Muscle of leg (tissue), 11 donors: Measurements from ENCODE around the gene ABHD17C. TPM values are rescaled to one million over a fixed set of nuclear protein-coding genes. Genes with fewer than 3 reads are reported as not detected.

Source experiments
- DNase-seq: peaks from one replicate; pipeline ENCODE4 v3.0.0; 2013
- H3K27ac ChIP-seq: one replicate; pipeline ENCODE4 v1.5.1; 2013; ENCODE audit warnings: mild to moderate bottlenecking, low read length, control low read depth
- H3K27me3 ChIP-seq: one replicate; pipeline ENCODE4 v1.6.1; 2013; ENCODE audit warnings: low read length; ENCODE audit not compliant: control insufficient read depth, insufficient read depth
- H3K36me3 ChIP-seq: one replicate; pipeline ENCODE4 v1.6.1; 2013; ENCODE audit warnings: low read length; ENCODE audit not compliant: control insufficient read depth, insufficient read depth
- H3K4me1 ChIP-seq: one replicate; pipeline ENCODE4 v1.6.1; 2013; ENCODE audit warnings: low read length; ENCODE audit not compliant: control insufficient read depth, insufficient read depth
- H3K4me3 ChIP-seq: one replicate; pipeline ENCODE4 v1.5.1; 2013; ENCODE audit warnings: low read length, control low read depth
- H3K9me3 ChIP-seq: replicated peaks from 2 replicates; pipeline ENCODE4 v1.6.1; 2013; ENCODE audit warnings: low read depth, low read length; ENCODE audit not compliant: control insufficient read depth
- WGBS: methylation state at CpG from one replicate; pipeline ENCODE4 v1.1.5; 2013; ENCODE audit warnings: missing lambda C conversion rate; ENCODE audit not compliant: insufficient coverage; 5-methylcytosine and 5-hydroxymethylcytosine counted together
- polyA plus RNA-seq, 8 donors: library from polyadenylated mRNA; unstranded; fragments of 120-200 nt; gene quantifications; one replicate each; pipeline versions ENCODE4 v1.2.1 to v1.2.3, GENCODE V29; 2013; ENCODE audit warnings: inconsistent platforms in 1 of 8, low replicate concordance in 1 of 8; ENCODE audit not compliant: insufficient read length in 8 of 8, insufficient read depth in 1 of 8
- total RNA-seq: library from RNA; stranded (reverse); fragments of 120-200 nt; gene quantifications from one replicate; pipeline ENCODE4 v1.2.4, GENCODE V29; 2013

Gene ABHD17C
- total and polyA plus RNA-seq, 9 donors = 2.2 to 10.0 (median 8.2) TPM

DNA sequence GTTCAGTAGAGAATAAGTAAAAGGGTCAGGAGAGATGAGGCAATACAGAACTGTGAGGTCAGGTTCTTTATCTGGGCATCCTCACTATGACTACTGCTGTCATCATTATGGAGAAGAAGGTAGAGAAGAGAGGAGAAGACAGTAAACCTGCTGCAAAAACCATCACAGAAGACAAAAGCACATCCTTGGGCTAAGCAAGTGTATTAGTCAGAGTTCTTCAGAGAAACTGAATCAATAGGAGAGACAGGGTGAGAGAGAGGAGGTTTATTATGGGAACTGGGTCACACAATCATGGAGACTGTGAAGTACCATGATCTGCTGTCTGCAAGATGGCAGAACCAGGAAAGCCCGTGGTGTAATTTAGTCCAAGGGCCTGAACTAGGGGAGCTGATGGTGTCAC, 9.5 kb upstream of the ABHD17C start:
- Histone ChIP-seq H3K36me3 (no peaks in the 10 kb centered on the region), H3K9me3 (no peaks in the 10 kb centered on the region), H3K4me3 (no peak overlapping the region), H3K4me1 (no peaks in the 10 kb centered on the region), H3K27ac (no peak overlapping the region), H3K27me3 (no peaks in the 10 kb centered on the region)
- WGBS = no CpG with 5 or more reads among the region's 1 CpG
- DNase-seq = no peak

- Histone ChIP-seq H3K36me3 (no peaks in the 10 kb centered on the region), H3K27ac (no peak overlapping the region), H3K27me3 (no peaks in the 10 kb centered on the region), H3K9me3 (no peaks in the 10 kb centered on the region), H3K4me1 (peaks cover 3% of the 10 kb centered on the region), H3K4me3 (no peak overlapping the region)
- no peak for DNase-seq
Observed at GRCh38 chr15:80689294-80689693, 5.8 kb upstream of the ABHD17C start.

DNA sequence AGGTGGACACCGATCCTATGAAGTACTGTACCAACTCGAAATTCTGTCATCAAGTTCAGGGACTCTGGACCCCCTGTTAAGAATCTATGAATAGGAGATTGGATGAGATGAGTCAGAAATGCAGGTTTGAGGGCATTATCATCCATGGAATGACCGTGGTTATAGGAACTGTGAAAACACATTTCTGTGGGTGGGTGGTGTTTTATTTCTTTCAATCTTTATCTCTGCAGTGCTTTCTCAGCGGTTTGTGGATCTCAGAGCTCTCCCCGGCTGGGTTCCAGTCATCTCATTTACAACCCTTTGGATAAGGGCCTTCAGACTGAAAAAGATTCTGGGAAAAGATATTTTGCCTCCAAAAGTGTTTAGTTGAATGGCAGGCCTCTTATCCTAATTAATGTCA, 5.4 kb upstream of the ABHD17C start:
- no peaks in the 10 kb centered on the region for H3K36me3 ChIP-seq
- DNase-seq = no peak
- 74% methylated on average over 2 of the region's 5 CpGs for WGBS
- H3K27me3 ChIP-seq = no peaks in the 10 kb centered on the region
- H3K4me3 ChIP-seq = no peak overlapping the region
- H3K4me1 ChIP-seq = peaks cover 6% of the 10 kb centered on the region
- H3K9me3 ChIP-seq = no peaks in the 10 kb centered on the region
- H3K27ac ChIP-seq = no peak overlapping the region

- no peak overlapping the region for H3K4me3 ChIP-seq
- WGBS = 100% methylated on average over 1 of the region's 3 CpGs
- no peaks in the 10 kb centered on the region for H3K36me3 ChIP-seq
- H3K27ac ChIP-seq = no peak overlapping the region
- DNase-seq = no peak
- H3K9me3 ChIP-seq = no peaks in the 10 kb centered on the region
- H3K4me1 ChIP-seq = peaks cover 16% of the 10 kb centered on the region
- H3K27me3 ChIP-seq = peaks cover 5% of the 10 kb centered on the region
Observed at GRCh38 chr15:80691575-80691974, 3.5 kb upstream of the ABHD17C start.

DNA sequence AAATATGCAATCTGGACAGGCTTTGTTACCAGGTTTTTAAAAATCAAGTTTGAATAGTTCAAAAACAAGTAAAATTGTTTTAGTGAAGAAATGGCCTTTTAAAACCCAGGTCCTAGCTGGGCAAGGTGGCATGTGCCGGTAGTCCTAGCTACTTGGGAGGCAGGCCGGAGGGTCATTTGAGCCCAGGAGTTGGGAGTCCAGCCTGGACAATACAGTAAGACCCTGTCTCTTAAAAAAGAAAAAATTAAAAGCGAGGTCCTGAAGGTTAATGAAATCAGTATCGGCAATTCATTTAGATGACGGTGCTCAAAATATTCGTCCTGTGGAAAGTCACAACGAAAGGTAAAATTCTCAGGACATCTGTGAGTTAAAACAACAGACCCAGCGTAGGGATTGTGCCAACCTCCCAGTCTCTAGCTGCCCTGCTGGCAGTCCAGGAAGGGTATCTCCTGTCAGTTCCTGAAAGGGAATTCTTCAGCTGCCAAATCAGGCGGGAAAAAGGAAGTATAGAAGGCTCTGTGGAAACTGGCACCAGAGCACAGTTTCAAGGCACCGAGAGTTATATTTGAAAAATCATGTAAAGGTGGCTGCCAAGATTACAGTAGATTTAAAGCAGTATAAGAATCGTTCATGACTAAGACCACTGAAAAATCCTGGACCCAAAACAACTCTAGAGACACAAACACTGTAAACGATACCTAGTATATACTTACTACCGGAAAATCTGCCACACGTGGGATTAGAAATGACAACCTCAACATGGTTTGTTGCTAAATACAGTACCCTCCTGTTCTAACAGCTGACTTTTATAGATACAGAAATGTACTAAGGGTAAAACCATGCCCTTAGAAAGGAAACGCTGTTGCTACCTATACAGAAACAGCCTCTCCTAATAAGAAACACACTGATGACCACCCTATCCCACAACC, 1.2 kb upstream of the ABHD17C start:
- H3K27ac ChIP-seq = peak overlapping the region; percentile 57
- 63% methylated on average over 11 of the region's 15 CpGs for WGBS

DNA sequence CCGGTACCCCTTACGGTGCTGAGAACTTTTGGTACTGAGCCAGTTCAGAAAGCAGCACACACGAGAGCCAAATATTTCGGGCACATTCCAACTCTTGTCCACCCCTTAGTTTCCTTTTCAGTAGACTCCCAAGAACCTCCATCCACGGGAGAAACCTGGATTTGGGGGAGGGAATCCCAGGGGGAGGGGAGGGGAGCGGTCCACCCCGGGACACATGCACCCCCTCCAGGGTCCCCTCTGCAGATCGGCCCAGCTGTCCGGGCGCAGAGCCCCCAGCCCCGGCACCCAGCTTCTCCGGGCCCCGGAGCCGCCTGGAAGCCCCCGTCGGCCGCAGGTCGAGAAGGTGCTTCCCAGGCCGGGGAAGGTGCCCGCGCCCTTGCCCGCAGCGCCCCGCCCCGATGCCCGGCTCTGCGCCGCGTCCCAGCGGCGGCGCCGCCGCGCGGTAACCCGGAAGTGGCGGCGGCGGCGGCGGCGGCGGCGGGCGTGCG, 455 bp upstream of the ABHD17C start:
- H3K9me3 ChIP-seq = no peaks in the 10 kb centered on the region
- H3K36me3 ChIP-seq = no peaks in the 10 kb centered on the region
- under 1% methylated on average over 42 of the region's 47 CpGs for WGBS
- H3K4me3 ChIP-seq = peak overlapping the region; percentile 71
- peaks cover 20% of the 10 kb centered on the region for H3K4me1 ChIP-seq
- peak; percentile 54 for DNase-seq
- H3K27ac ChIP-seq = peak overlapping the region; percentile 57
- peaks cover 5% of the 10 kb centered on the region for H3K27me3 ChIP-seq

More for the DNA sequence above, 1.2 kb upstream of the ABHD17C start:
- peaks cover 5% of the 10 kb centered on the region for H3K27me3 ChIP-seq
- H3K4me3 ChIP-seq = peak overlapping the region; percentile 71
- no peaks in the 10 kb centered on the region for H3K36me3 ChIP-seq
- DNase-seq = peak; percentile 57
- no peaks in the 10 kb centered on the region for H3K9me3 ChIP-seq
- H3K4me1 ChIP-seq = peaks cover 20% of the 10 kb centered on the region

DNA sequence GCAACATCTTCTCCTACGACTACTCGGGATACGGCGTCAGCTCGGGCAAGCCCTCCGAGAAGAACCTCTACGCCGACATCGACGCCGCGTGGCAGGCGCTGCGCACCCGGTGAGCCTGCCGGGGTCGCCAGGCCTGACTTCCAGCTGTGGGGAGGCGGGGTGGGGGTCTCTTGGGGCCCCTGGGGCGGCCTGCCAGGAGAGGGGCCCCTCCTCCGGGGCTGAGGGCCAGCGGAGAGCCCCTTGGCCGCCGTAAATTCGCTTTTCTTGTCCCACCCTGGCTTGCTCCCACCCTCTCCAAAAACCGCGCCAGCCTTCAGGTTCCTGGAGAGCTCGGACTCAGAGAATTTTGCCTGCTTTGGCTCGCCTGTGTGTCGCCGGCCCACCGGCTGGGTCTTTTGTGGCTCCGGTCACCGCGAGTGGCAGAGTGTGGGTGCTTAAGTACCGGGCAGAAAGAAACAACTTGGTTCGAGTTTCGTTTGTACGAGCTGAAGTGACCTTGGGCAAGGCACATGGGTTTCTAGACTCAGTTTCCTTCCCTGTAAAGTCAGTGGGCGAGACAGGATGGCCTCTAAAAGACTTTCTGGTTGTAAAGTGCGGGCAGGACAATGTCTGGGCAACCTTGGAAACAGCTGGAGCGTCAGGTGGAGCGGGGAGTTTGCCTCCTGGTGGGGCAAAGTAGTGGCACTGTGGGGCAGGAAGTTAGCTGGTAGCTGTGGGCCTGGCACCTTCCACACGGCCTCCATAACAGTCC, 976 bp downstream of the ABHD17C start:
- H3K4me1 ChIP-seq = peaks cover 20% of the 10 kb centered on the region
- WGBS = 7% methylated on average over 22 of the region's 43 CpGs
- no peaks in the 10 kb centered on the region for H3K36me3 ChIP-seq
- DNase-seq = peak; percentile 48
- no peak overlapping the region for H3K27ac ChIP-seq
- H3K27me3 ChIP-seq = peaks cover 5% of the 10 kb centered on the region
- no peaks in the 10 kb centered on the region for H3K9me3 ChIP-seq
- peak overlapping the region; percentile 59 for H3K4me3 ChIP-seq

DNA sequence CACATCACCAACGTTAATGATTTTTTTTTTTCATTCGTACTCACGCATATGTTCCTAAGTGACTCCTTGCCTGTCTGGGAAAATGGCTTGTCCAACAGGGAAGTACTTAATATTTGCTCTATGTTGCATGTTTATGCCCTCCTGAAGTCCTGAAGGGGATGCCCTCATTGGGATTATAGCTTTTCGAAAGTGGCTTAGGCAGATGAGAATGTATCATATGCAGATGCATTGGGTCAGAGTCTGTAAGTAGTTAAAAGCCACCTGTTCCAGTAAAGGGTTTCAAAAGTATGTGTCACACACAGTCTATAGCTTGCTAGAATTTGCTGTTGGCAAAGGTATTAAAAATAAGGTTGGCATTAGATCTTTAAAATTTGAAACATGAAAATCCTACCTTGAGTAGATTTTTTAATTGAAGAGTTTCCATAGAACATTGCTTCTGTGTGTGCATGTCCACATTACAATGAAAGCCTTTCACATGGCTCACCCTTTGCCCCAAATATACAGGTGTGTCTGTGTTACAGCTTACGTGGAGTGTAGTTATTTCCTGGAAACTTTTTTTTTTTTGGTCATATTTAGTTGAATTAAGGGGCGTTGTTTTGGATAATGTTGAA, 2.1 kb downstream of the ABHD17C start:
- peaks cover 20% of the 10 kb centered on the region for H3K4me1 ChIP-seq
- no peak overlapping the region for H3K27ac ChIP-seq
- H3K36me3 ChIP-seq = no peaks in the 10 kb centered on the region
- H3K9me3 ChIP-seq = no peaks in the 10 kb centered on the region
- 75% methylated on average over 2 of the region's 6 CpGs for WGBS
- H3K4me3 ChIP-seq = no peak overlapping the region
- no peak for DNase-seq
- peaks cover 5% of the 10 kb centered on the region for H3K27me3 ChIP-seq

DNA sequence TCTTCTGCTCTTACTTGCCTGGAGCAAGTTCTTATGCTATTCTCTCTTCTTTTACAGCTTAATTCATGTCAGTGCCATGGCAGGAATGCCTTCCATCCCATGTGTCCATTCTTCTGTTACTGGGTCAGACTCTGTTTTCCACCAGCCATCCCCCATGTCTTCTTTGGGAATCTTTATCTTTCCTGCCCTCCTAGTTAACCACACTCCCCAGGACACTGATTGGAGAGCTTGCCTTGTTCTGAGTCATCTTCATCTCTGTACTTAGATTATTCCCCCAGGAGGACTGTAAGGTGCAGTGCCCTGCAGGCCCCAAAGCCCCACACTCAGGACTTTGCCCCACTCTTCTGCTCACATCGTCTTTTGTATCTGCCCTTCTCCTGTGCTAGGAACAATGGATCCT, 3.6 kb downstream of the ABHD17C start:
- Histone ChIP-seq H3K27me3 (peaks cover 5% of the 10 kb centered on the region), H3K36me3 (no peaks in the 10 kb centered on the region), H3K27ac (no peak overlapping the region), H3K4me3 (no peak overlapping the region), H3K4me1 (peaks cover 20% of the 10 kb centered on the region), H3K9me3 (no peaks in the 10 kb centered on the region)
- no peak for DNase-seq
- WGBS = no CpG with 5 or more reads among the region's 1 CpG

DNA sequence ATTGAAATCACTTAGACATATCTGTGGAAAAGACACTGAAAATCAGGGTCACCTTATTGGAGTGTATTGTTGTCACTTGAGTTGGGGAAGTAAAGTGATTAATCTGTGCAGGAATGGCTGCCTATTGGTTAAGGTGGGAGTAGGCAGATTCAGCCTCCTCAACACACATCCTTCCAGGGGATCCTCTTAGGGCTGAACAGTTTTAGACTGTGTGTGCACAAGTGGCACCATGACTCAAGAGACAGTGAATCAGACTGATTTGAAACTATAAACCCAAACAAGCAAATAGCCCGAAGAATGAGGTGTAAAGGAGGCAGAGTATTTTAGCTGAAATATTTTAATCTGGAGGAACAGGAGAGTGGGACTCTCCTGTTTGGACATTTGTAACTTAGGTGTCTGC, 4.9 kb downstream of the ABHD17C start:
- H3K4me1 ChIP-seq = peaks cover 14% of the 10 kb centered on the region
- peaks cover 3% of the 10 kb centered on the region for H3K36me3 ChIP-seq
- H3K9me3 ChIP-seq = no peaks in the 10 kb centered on the region
- 100% methylated on average over 1 of the region's 1 CpG for WGBS
- no peak overlapping the region for H3K4me3 ChIP-seq
- no peak for DNase-seq
- H3K27ac ChIP-seq = no peak overlapping the region
- peaks cover 5% of the 10 kb centered on the region for H3K27me3 ChIP-seq
